Hepatocyte (in vitro differentiated cells): ENCODE results near the gene POLDIP2. TPM values are rescaled to one million over a fixed set of nuclear protein-coding genes. Genes with fewer than 3 reads are reported as not detected.
"Not testable (repeated sequence)": the region's sequence is repeated elsewhere in the genome, so short reads cannot be mapped to it uniquely, and the experiment has no call there.

Experiments
- DNase-seq: peaks from one replicate; pipeline ENCODE4 v3.0.0-alpha.2; 2016; ENCODE audit warnings: low spot score
- H2AFZ ChIP-seq: fragments of 200-600 bp; sonication (generic); 2 replicates; pipeline ENCODE4 v1.6.0; 2016; ENCODE audit warnings: antibody characterized with exemption, mild to moderate bottlenecking
- H3K27ac ChIP-seq: fragments of 200-600 bp; sonication (generic); 2 replicates; pipeline ENCODE4 v1.5.1; 2016; ENCODE audit warnings: mild to moderate bottlenecking
- H3K27me3 ChIP-seq: fragments of 200-600 bp; sonication (generic); 2 replicates; pipeline ENCODE4 v1.6.1; 2016
- H3K36me3 ChIP-seq: fragments of 200-600 bp; sonication (generic); replicated peaks from 2 replicates; pipeline ENCODE4 v1.5.1; 2016; ENCODE audit warnings: low read depth; ENCODE audit not compliant: insufficient read depth
- H3K4me1 ChIP-seq: fragments of 200-600 bp; sonication (generic); 2 replicates; pipeline ENCODE4 v1.5.1; 2016; ENCODE audit warnings: mild to moderate bottlenecking, moderate library complexity; ENCODE audit not compliant: insufficient read depth
- H3K4me2 ChIP-seq: fragments of 200-600 bp; sonication (generic); 2 replicates; pipeline ENCODE4 v1.6.0; 2016
- H3K4me3 ChIP-seq: fragments of 200-600 bp; sonication (generic); 2 replicates; pipeline ENCODE4 v1.5.1; 2016; ENCODE audit warnings: mild to moderate bottlenecking
- H3K79me2 ChIP-seq: fragments of 200-600 bp; sonication (generic); 2 replicates; pipeline ENCODE4 v1.6.0; 2017; ENCODE audit warnings: mild to moderate bottlenecking
- H3K9me2 ChIP-seq: fragments of 200-600 bp; sonication (generic); replicated peaks from 2 replicates; pipeline ENCODE4 v1.6.0; 2017; ENCODE audit warnings: mild to moderate bottlenecking; ENCODE audit not compliant: insufficient read depth
- H3K9me3 ChIP-seq: fragments of 200-600 bp; sonication (generic); 2 replicates; pipeline ENCODE4 v1.5.1; 2016; ENCODE audit warnings: low read depth, mild to moderate bottlenecking
- H4K20me1 ChIP-seq: fragments of 200-600 bp; sonication (generic); 2 replicates; pipeline ENCODE4 v1.6.0; 2016; ENCODE audit warnings: mild to moderate bottlenecking; ENCODE audit not compliant: insufficient read depth, poor library complexity, severe bottlenecking
- CTCF ChIP-seq: fragments of 200-600 bp; sonication (generic); IDR thresholded peaks from 2 replicates; pipeline ENCODE4 v1.5.1; 2016; ENCODE audit warnings: antibody characterized with exemption, mild to moderate bottlenecking; ENCODE audit not compliant: poor library complexity
- EZH2 ChIP-seq: fragments of 200-600 bp; sonication (generic); IDR thresholded peaks from 2 replicates; pipeline ENCODE4 v1.6.1; 2016; ENCODE audit warnings: antibody characterized with exemption, mild to moderate bottlenecking, borderline replicate concordance
- EZH2phosphoT487 ChIP-seq: fragments of 200-600 bp; sonication (generic); IDR thresholded peaks from one replicate; pipeline ENCODE4 v1.6.1; 2018; ENCODE audit warnings: antibody characterized with exemption, mild to moderate bottlenecking, low read depth, moderate library complexity; ENCODE audit not compliant: unreplicated experiment, severe bottlenecking
- WGBS: methylation state at CpG from one replicate; pipeline ENCODE4 v1.1.6; 2016; ENCODE audit warnings: low lambda C conversion rate; ENCODE audit errors: missing lambda C conversion rate; 5-methylcytosine and 5-hydroxymethylcytosine counted together
- polyA plus RNA-seq: library from polyadenylated mRNA; unstranded; fragments of >200 nt; fragmentation: Nextera tagmentation; extraction: Ambion mirVana; gene quantifications from 2 replicates; pipeline ENCODE4 v1.2.1, GENCODE V29; 2016
- total RNA-seq: library from RNA; depleted of rRNA; stranded (reverse); fragments of >200 nt; gene quantifications from 2 replicates; pipeline ENCODE4 v1.2.3, GENCODE V29; 2014

POLDIP2 gene
- total and polyA plus RNA-seq, 2 experiments from 2014 or later: 82.9 to 122 TPM

- no peak overlapping the region for H3K4me2 ChIP-seq
- peaks cover 8% of the 10 kb centered on the region for H4K20me1 ChIP-seq
- H3K27me3 ChIP-seq: no peaks in the 10 kb centered on the region
- no peak for DNase-seq
- no peaks in the 10 kb centered on the region for H3K9me3 ChIP-seq
- H3K36me3 ChIP-seq: no peaks in the 10 kb centered on the region
- no peak overlapping the region for H3K27ac ChIP-seq
- no peak overlapping the region for H2AFZ ChIP-seq
- H3K4me1 ChIP-seq: peaks cover 10% of the 10 kb centered on the region
- H3K9me2 ChIP-seq: no peaks in the 10 kb centered on the region
- 97% methylated on average over 15 of the region's 15 CpGs for WGBS
- H3K4me3 ChIP-seq: no peak overlapping the region
- no peak for TF ChIP-seq CTCF
- no peak for TF ChIP-seq EZH2phosphoT487
- TF ChIP-seq EZH2: no peak
- peaks cover 40% of the 10 kb centered on the region for H3K79me2 ChIP-seq
Observed at GRCh38 chr17:28339431-28339830, 17.9 kb downstream of the POLDIP2 start.

DNA sequence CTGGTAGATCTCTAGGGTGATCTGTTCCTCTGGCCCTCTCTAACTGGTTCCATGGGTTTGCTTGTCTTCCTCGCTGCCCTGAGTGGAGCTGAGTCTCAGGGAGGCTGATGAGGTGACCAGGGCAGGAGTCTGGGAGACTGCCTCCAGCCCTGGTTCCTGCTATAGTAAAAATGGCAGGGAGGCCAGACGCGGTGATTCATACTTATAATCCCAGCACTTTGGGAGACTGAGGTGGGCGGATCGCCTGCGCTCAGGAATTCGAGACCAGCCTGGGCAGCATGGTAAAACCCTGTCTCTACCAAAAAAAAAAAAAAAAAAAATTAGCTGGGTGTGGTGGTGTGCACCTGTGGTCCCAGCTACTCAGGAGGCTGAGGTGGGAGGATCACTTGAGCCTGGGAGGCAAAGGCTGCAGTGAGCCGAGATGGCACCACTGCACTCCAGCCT is 18.5 kb downstream of the POLDIP2 start:
- 85% methylated on average over 8 of the region's 8 CpGs for WGBS
- not testable (repeated sequence) for H3K9me3 ChIP-seq, H3K9me2 ChIP-seq, H3K4me3 ChIP-seq, H3K27ac ChIP-seq, H3K27me3 ChIP-seq, H3K36me3 ChIP-seq, H3K4me2 ChIP-seq, H2AFZ ChIP-seq, DNase-seq, H4K20me1 ChIP-seq
- peaks cover 16% of the 10 kb centered on the region for H3K4me1 ChIP-seq
- H3K79me2 ChIP-seq: peaks cover 46% of the 10 kb centered on the region

- H2AFZ ChIP-seq: no peak overlapping the region
- H3K9me3 ChIP-seq: no peaks in the 10 kb centered on the region
- H3K27ac ChIP-seq: no peak overlapping the region
- peak overlapping the region; percentile 4 for H3K4me2 ChIP-seq
- peaks cover 20% of the 10 kb centered on the region for H3K4me1 ChIP-seq
- H3K27me3 ChIP-seq: no peaks in the 10 kb centered on the region
- no peaks in the 10 kb centered on the region for H3K9me2 ChIP-seq
- no peak for DNase-seq
- H3K79me2 ChIP-seq: peaks cover 52% of the 10 kb centered on the region
- TF ChIP-seq EZH2 (no peak), CTCF (no peak), EZH2phosphoT487 (no peak)
- H4K20me1 ChIP-seq: peaks cover 8% of the 10 kb centered on the region
- H3K4me3 ChIP-seq: no peak overlapping the region
- WGBS: 76% methylated on average over 5 of the region's 5 CpGs
- no peaks in the 10 kb centered on the region for H3K36me3 ChIP-seq
Observed at GRCh38 chr17:28338056-28338768, 19.1 kb downstream of the POLDIP2 start.

DNA sequence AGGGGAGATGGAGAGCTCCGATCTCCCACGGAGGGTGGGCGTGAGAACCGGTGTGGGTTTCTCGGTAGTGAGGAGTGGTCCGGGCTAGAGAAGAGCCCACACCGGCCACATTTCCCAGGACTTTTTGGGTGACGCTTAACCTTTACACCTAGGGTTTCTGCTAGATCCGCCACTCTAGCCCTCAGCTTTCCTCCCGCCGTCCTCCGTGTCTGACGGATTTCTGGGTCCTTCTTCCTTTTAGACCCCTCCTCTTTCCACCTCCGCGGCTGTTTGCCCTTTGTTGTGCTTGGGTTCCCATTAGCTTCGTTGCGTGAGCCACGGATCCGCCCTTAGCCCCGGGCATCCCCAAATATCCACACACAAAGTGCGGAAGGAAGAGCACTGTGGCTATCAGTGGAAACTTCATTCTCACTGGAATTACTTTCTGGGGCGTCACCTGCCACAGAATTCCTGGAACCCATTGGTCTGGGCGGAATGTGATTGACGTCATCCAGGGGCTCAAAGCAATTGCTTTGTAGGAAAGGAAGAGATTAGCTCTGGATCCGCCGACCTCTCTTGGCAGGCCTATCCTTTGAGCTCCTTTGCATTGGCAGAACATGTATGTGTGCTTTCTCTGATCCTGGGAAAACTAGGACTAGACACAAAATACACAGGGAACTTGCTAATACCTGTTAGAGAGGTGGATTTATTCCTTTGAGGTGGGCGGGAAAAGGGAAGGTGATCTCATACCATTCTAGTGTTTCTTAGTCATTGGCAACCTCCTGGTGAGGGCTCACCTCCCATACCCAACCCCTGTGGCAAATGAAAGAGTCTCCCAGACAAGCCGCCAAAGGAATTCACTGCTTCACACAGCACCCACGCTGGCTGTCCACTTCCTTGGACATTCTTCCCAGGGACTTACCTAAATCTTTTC is 21.1 kb downstream of the POLDIP2 start:
- Histone ChIP-seq H3K4me3 (peak overlapping the region; percentile 32), H3K27ac (peak overlapping the region; percentile 93), H3K36me3 (no peaks in the 10 kb centered on the region), H3K9me2 (no peaks in the 10 kb centered on the region), H4K20me1 (peaks cover 8% of the 10 kb centered on the region), H3K9me3 (no peaks in the 10 kb centered on the region), H3K27me3 (no peaks in the 10 kb centered on the region), H2AFZ (peak overlapping the region; percentile 10), H3K79me2 (peaks cover 67% of the 10 kb centered on the region), H3K4me2 (peak overlapping the region; percentile 75), H3K4me1 (peaks cover 20% of the 10 kb centered on the region)
- DNase-seq: peak; percentile 92
- 6% methylated on average over 29 of the region's 29 CpGs for WGBS
- TF ChIP-seq CTCF (no peak), EZH2 (no peak), EZH2phosphoT487 (no peak)
